ENCODE data around the gene SDC1.

The SDC1 gene

GRCh38 chr2:20183373-20183772, 41.6 kb downstream of the SDC1 start:
- no peak for DNase-seq

- DNase-seq = no peak
Observed at GRCh38 chr2:20182241-20182931, 42.5 kb downstream of the SDC1 start.

- no peak for DNase-seq
Observed at GRCh38 chr2:20181761-20182160, 43.2 kb downstream of the SDC1 start.

GRCh38 chr2:20180676-20181648, 44.0 kb downstream of the SDC1 start:
- no peak for DNase-seq

- no peak for DNase-seq
Observed at GRCh38 chr2:20179755-20180594, 45.0 kb downstream of the SDC1 start.

GRCh38 chr2:20179466-20179754, 45.5 kb downstream of the SDC1 start:
- DNase-seq = no peak

GRCh38 chr2:20178666-20179465, 46.1 kb downstream of the SDC1 start:
- DNase-seq = no peak

- no peak for DNase-seq
Observed at GRCh38 chr2:20178249-20178607, 46.7 kb downstream of the SDC1 start.

GRCh38 chr2:20177556-20178248, 47.2 kb downstream of the SDC1 start:
- DNase-seq = no peak

- DNase-seq = no peak
Observed at GRCh38 chr2:20176760-20177159, 48.2 kb downstream of the SDC1 start.

GRCh38 chr2:20175931-20176330, 49.0 kb downstream of the SDC1 start:
- no peak for DNase-seq

- no peak for DNase-seq
Observed at GRCh38 chr2:20175267-20175666, 49.7 kb downstream of the SDC1 start.

GRCh38 chr2:20174410-20174809, 50.5 kb downstream of the SDC1 start:
- DNase-seq = no peak

GRCh38 chr2:20173496-20174402, 51.2 kb downstream of the SDC1 start:
- DNase-seq = no peak

- DNase-seq = no peak
Observed at GRCh38 chr2:20173064-20173463, 51.9 kb downstream of the SDC1 start.

GRCh38 chr2:20172273-20173055, 52.5 kb downstream of the SDC1 start:
- no peak for DNase-seq

GRCh38 chr2:20171445-20171977, 53.4 kb downstream of the SDC1 start:
- DNase-seq = no peak

GRCh38 chr2:20170704-20171250, 54.2 kb downstream of the SDC1 start:
- no peak for DNase-seq
